Measurements from ENCODE around the gene TMEM109.

TMEM109 gene

DNA sequence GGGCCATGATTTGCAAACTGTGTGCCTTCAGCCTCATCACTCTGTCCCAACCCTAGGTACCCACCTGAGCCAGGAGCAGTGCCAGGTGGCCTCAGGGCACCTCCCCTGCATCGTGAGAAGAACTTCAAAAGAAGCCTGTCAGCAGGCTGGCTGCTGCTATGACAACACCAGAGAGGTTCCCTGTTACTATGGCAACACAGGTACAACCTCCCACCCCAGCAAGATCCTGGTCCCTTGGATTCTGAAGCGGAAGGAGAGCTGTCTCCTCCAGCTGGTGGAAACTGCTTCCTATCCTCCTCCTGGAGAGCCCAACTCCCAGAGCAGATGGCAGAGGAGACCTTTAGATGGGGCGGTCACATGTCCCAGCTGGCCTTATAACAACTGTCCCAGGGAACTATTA is 43.7 kb upstream of the TMEM109 start:
- no peaks in the 10 kb centered on the region for H3K9me2 ChIP-seq (replicated peaks; ENCODE audit: low read depth, low read length)
- H4K20me1 ChIP-seq (ENCODE audit: insufficient read depth, low read length, poor library complexity, severe bottlenecking) = no peaks in the 10 kb centered on the region
- peak overlapping the region; percentile 66 for H3K4me2 ChIP-seq (ENCODE audit: low read depth, low read length, poor library complexity, severe bottlenecking)
- H3K4me3 ChIP-seq (ENCODE audit: low read length, poor library complexity, severe bottlenecking) = peak overlapping the region; percentile 47
- peaks cover 73% of the 10 kb centered on the region for H3K4me1 ChIP-seq (ENCODE audit: insufficient read depth, low read length, poor library complexity, severe bottlenecking)
- no peaks in the 10 kb centered on the region for H3F3A ChIP-seq (ENCODE audit: low read depth)
- H3K27me3 ChIP-seq (ENCODE audit: insufficient read depth, low read length, poor library complexity, severe bottlenecking) = no peaks in the 10 kb centered on the region
- peak overlapping the region; percentile 49 for H3K9ac ChIP-seq (ENCODE audit: low read depth, low read length, poor library complexity, severe bottlenecking)
- H3K9me3 ChIP-seq (ENCODE audit: insufficient read depth, low read depth, low read length) = no peaks in the 10 kb centered on the region
- no peak overlapping the region for H2AFZ ChIP-seq (ENCODE audit: low read length)
- no peaks in the 10 kb centered on the region for H3K79me2 ChIP-seq (ENCODE audit: insufficient read depth, low read length)
- TF ChIP-seq EZH2phosphoT487 (IDR thresholded peaks at IDR 0.05; ENCODE audit: borderline replicate concordance) = no peak
- TF ChIP-seq, protein P1, sequence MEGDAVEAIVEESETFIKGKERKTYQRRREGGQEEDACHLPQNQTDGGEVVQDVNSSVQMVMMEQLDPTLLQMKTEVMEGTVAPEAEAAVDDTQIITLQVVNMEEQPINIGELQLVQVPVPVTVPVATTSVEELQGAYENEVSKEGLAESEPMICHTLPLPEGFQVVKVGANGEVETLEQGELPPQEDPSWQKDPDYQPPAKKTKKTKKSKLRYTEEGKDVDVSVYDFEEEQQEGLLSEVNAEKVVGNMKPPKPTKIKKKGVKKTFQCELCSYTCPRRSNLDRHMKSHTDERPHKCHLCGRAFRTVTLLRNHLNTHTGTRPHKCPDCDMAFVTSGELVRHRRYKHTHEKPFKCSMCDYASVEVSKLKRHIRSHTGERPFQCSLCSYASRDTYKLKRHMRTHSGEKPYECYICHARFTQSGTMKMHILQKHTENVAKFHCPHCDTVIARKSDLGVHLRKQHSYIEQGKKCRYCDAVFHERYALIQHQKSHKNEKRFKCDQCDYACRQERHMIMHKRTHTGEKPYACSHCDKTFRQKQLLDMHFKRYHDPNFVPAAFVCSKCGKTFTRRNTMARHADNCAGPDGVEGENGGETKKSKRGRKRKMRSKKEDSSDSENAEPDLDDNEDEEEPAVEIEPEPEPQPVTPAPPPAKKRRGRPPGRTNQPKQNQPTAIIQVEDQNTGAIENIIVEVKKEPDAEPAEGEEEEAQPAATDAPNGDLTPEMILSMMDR (conservative IDR thresholded peaks at IDR 0.05; ENCODE audit: low read length) = no peak
- no peaks in the 10 kb centered on the region for H3K36me3 ChIP-seq (ENCODE audit: insufficient read depth, low read length)

DNA sequence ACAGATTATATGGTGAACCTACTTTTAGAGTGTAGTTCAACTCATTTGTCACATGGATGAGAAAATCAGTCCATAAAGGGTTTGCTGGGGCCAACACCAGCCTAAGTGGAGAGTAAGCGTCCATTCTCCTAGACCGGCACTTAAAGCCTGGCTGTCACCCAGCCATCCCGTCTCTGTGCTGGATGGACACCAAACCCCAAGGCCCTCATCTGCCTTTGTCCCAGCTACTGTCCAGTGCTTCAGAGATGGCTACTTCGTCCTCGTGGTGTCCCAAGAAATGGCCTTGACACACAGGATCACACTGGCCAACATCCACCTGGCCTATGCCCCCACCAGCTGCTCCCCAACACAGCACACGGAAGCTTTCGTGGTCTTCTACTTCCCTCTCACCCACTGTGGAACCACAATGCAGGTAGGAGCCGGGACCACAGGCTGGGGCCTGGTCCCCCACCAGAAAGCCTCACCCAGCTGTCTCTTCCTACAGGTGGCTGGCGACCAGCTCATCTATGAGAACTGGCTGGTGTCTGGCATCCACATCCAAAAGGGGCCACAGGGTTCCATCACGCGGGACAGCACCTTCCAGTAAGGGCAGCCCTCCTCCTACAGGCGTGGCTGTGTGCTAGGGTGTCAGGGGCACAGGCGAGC is 43.1 kb upstream of the TMEM109 start:
- Histone ChIP-seq H3K4me1 (ENCODE audit: insufficient read depth, low read length, poor library complexity, severe bottlenecking) (peaks cover 70% of the 10 kb centered on the region), H3K9ac (ENCODE audit: low read depth, low read length, poor library complexity, severe bottlenecking) (peak overlapping the region; percentile 49), H4K20me1 (ENCODE audit: insufficient read depth, low read length, poor library complexity, severe bottlenecking) (no peaks in the 10 kb centered on the region), H3K4me2 (ENCODE audit: low read depth, low read length, poor library complexity, severe bottlenecking) (peak overlapping the region; percentile 66), H3K27me3 (ENCODE audit: insufficient read depth, low read length, poor library complexity, severe bottlenecking) (no peaks in the 10 kb centered on the region), H3K79me2 (ENCODE audit: insufficient read depth, low read length) (no peaks in the 10 kb centered on the region), H3K4me3 (ENCODE audit: low read length, poor library complexity, severe bottlenecking) (peak overlapping the region; percentile 47), H3K9me3 (ENCODE audit: insufficient read depth, low read depth, low read length) (no peaks in the 10 kb centered on the region), H3F3A (ENCODE audit: low read depth) (no peaks in the 10 kb centered on the region), H3K36me3 (ENCODE audit: insufficient read depth, low read length) (no peaks in the 10 kb centered on the region), H2AFZ (ENCODE audit: low read length) (no peak overlapping the region), H3K9me2 (replicated peaks; ENCODE audit: low read depth, low read length) (no peaks in the 10 kb centered on the region)
- no peak for TF ChIP-seq EZH2phosphoT487 (IDR thresholded peaks at IDR 0.05; ENCODE audit: borderline replicate concordance)
- TF ChIP-seq, protein P1 (conservative IDR thresholded peaks at IDR 0.05; ENCODE audit: low read length) = no peak

DNA sequence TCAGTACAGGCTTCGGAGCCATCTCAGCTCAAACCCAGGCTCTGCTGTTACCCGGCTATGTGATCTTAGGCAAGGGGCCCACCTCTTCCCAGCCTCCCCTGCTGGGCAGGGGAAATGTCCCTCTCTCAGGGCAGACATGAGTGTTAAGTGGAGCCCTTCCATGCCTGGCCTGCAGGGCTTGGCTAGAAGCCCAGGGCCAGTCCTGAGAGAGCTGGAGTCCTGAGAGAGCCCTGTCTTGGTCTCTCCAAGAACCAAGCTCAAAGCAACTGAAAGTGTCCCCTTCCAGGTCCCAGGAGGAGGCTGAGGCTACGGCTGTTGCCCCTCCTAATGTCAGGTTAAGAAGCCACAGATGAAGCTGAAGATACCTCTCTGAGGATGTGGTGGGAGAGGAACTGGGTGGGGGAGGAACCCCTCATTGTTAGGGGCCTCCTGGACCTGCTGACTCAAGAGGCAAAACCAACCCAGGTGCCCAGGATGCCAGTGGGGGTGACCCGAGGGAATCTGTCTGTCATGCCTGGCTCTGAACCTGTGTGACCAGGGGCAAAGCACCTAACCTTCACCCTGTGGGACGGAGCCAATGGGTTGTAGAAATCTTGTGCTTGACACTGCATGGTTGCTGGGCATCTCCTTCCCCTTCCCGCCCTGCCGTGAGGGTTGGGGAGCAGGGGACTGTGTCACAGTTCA is 42.4 kb upstream of the TMEM109 start:
- no peaks in the 10 kb centered on the region for H3K9me2 ChIP-seq (replicated peaks; ENCODE audit: low read depth, low read length)
- no peaks in the 10 kb centered on the region for H3K79me2 ChIP-seq (ENCODE audit: insufficient read depth, low read length)
- H3K27me3 ChIP-seq (ENCODE audit: insufficient read depth, low read length, poor library complexity, severe bottlenecking) = no peaks in the 10 kb centered on the region
- H3K9me3 ChIP-seq (ENCODE audit: insufficient read depth, low read depth, low read length) = no peaks in the 10 kb centered on the region
- H4K20me1 ChIP-seq (ENCODE audit: insufficient read depth, low read length, poor library complexity, severe bottlenecking) = no peaks in the 10 kb centered on the region
- H3F3A ChIP-seq (ENCODE audit: low read depth) = no peaks in the 10 kb centered on the region
- no peak for TF ChIP-seq EZH2phosphoT487 (IDR thresholded peaks at IDR 0.05; ENCODE audit: borderline replicate concordance)
- TF ChIP-seq, protein P1 (conservative IDR thresholded peaks at IDR 0.05; ENCODE audit: low read length) = no peak
- H3K4me2 ChIP-seq (ENCODE audit: low read depth, low read length, poor library complexity, severe bottlenecking) = peak overlapping the region; percentile 66
- H3K4me1 ChIP-seq (ENCODE audit: insufficient read depth, low read length, poor library complexity, severe bottlenecking) = peaks cover 74% of the 10 kb centered on the region
- peak overlapping the region; percentile 47 for H3K4me3 ChIP-seq (ENCODE audit: low read length, poor library complexity, severe bottlenecking)
- no peak overlapping the region for H2AFZ ChIP-seq (ENCODE audit: low read length)
- H3K9ac ChIP-seq (ENCODE audit: low read depth, low read length, poor library complexity, severe bottlenecking) = peak overlapping the region; percentile 49
- no peaks in the 10 kb centered on the region for H3K36me3 ChIP-seq (ENCODE audit: insufficient read depth, low read length)
